ENCODE data around the gene PI4KB. TPM values are rescaled to one million over a fixed set of nuclear protein-coding genes. Genes with fewer than 3 reads are reported as not detected.

PI4KB gene
- total and polyA plus RNA-seq, 9 of the 15 experiments (the other 6 are each of a cell fraction or from before 2014, with no cell fraction given): 3.1 to 65.4 (median 45.1) TPM

GRCh38 chr1:151311589-151312331 lies 15.5 kb downstream of the PI4KB start (continued):
- TF ChIP-seq ZNF395 (CRISPR knock-in tag; IDR thresholded peaks at IDR 0.05): peak; percentile 85
- TF ChIP-seq RFX1 (IDR thresholded peaks at IDR 0.05): peak; percentile 76
- peak; percentile 76 to 89 for TF ChIP-seq RCOR1 (IDR thresholded peaks at IDR 0.05; ENCODE audit: borderline replicate concordance in 1 of 2, low read depth in 2 of 2, low read length in 2 of 2)
- TF ChIP-seq CBFB (CRISPR knock-in tag; IDR thresholded peaks at IDR 0.05): no peak
- TF ChIP-seq TRIM28 (IDR thresholded peaks at IDR 0.05): 0 out of 2 replicates have a peak, but pooled peaks have one; percentile 27
- no peak for TF ChIP-seq ZNF76 (CRISPR knock-in tag; IDR thresholded peaks at IDR 0.05; ENCODE audit: borderline replicate concordance)
- TF ChIP-seq KLF16 (IDR thresholded peaks at IDR 0.05): peak; percentile 81
- peak; percentile 79; the same call in 1 of the 2 replicates for TF ChIP-seq FOXJ2 (tag; IDR thresholded peaks at IDR 0.05)
- peak; percentile 86 for TF ChIP-seq NFE2 (IDR thresholded peaks at IDR 0.05; ENCODE audit: low read depth)
- TF ChIP-seq CXXC5 (CRISPR knock-in tag; IDR thresholded peaks at IDR 0.05): peak; percentile 71
- no peak for TF ChIP-seq HMG20A (CRISPR knock-in tag; conservative IDR thresholded peaks at IDR 0.05)
- TF ChIP-seq ARHGAP35 (IDR thresholded peaks at IDR 0.05; ENCODE audit: partially characterized antibody): no peak
- TF ChIP-seq CBFA2T2 (conservative IDR thresholded peaks at IDR 0.05): peak; percentile 42; the same call in 1 of the 2 replicates
- no peak for TF ChIP-seq KLF10 (CRISPR knock-in tag; IDR thresholded peaks at IDR 0.05)
- TF ChIP-seq TBP (optimal IDR thresholded peaks at IDR 0.05; ENCODE audit: low read depth, low read length): peak; percentile 47
- no peak for TF ChIP-seq ZNF121 (CRISPR knock-in tag; conservative IDR thresholded peaks at IDR 0.05)
- TF ChIP-seq JUNB (CRISPR knock-in tag; conservative IDR thresholded peaks at IDR 0.05): peak; percentile 87
- TF ChIP-seq FUS (optimal IDR thresholded peaks at IDR 0.05; ENCODE audit: low read depth, low read length): no peak
- TF ChIP-seq BRD9 (IDR thresholded peaks at IDR 0.05; ENCODE audit: low read depth, partially characterized antibody): peak; percentile 81
- no peak for TF ChIP-seq KHSRP (IDR thresholded peaks at IDR 0.05)
- TF ChIP-seq ZNF318 (IDR thresholded peaks at IDR 0.05; ENCODE audit: borderline replicate concordance in 1 of 2, low read depth in 1 of 2): peak in 1 of 2 experiments; percentile 100; a peak in 2 of 4 replicates
